ENCODE results near the gene KRTAP5-2.

GRCh38 chr11:1604181-1604580 is 6.1 kb upstream of the KRTAP5-2 start:
- TF ChIP-seq GATA2 (IDR thresholded peaks at IDR 0.05; ENCODE audit: low read depth, low read length) (no peak), GATA3 (IDR thresholded peaks at IDR 0.05; ENCODE audit: low read depth, low read length) (no peak)

Data from SH-SY5Y (cell line).